ENCODE data around the gene PRKAG1.

Gene PRKAG1

DNA sequence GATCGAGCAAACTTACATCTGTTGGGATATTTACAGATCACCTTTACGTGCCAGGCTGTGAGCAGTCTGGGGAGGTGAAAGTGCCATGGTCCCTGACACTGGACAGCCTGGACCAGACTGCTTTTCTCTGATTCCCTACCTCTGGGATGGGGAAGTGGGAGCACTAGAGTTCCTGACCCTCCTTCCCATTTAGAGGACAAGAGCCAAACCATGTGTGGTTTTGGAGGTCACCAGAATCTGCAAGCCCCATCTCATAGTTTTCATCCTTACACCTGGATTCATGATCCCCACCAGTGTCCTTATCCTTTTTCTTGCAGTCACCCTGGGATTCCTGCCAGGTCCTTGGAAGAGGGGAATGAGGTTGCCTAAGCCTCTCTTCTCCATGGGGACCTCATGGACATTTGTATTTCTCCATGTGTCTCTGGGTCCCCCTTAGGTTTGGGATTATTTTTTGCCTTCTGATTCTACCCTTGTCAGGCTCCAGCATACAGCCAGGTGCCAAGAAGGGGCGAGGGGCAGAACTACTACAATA lies 45.6 kb downstream of the PRKAG1 start:
- Histone ChIP-seq H3K9me3 (ENCODE audit: insufficient read depth, low read length) (no peaks in the 10 kb centered on the region; the same call in 1 of the 2 replicates), H3K4me3 (ENCODE audit: insufficient read length, low read depth) (no peak overlapping the region), H3K36me3 (ENCODE audit: insufficient read depth, insufficient read length, low read length) (peaks cover 2% of the 10 kb centered on the region), H3K27me3 (ENCODE audit: insufficient read depth, insufficient read length) (peaks cover 57% of the 10 kb centered on the region), H3K4me1 (ENCODE audit: insufficient read depth, insufficient read length) (peaks cover 20% of the 10 kb centered on the region), H3K9ac (ENCODE audit: insufficient read length, low read depth) (peak overlapping the region; percentile 7)
- no peak for DNase-seq (ENCODE audit: low read depth, low spot score)
- TF ChIP-seq SUZ12 (IDR thresholded peaks at IDR 0.05; ENCODE audit: extremely low read depth, insufficient read depth, insufficient read length) (no peak), ZNF274 (IDR thresholded peaks at IDR 0.05; ENCODE audit: low read depth, low read length) (no peak), YY1 (IDR thresholded peaks at IDR 0.05; ENCODE audit: insufficient read depth, insufficient read length) (no peak)

DNA sequence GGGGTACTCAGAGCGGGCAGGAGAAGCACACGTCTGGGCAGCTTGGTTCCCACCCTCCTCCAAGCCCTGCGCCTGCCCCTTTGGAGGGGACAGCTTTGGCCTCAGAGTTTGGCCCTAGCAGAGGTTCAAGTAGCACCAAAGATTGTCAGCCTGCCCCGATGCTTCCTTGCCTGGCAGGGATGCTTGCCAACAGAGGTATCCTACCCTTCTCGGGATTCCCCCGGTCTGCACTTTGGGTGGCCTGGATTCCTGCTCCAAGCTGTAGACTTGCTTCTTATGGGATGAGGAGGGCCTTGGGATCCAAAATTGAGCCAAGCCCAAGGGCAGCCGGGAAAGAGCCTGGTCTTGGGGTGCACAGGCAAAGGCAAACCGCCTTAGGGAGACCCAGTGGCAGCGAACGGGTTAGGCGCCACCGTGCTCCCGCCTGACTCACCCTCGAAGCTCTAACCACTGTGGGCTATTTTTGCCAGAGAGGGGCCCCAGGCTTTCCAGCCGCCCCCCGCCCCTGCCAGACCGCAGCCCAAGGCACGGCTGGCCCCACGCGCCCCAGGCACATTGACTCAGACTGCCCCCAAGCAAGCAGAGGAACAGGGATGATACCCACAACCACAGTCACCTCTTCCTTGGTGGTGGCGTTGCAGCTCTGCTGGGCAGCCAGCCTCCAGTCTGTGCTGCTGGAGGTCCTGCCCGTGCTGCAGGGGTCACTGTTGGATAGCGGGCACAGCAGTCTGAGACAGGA lies 46.2 kb downstream of the PRKAG1 start:
- TF ChIP-seq SUZ12 (IDR thresholded peaks at IDR 0.05; ENCODE audit: extremely low read depth, insufficient read depth, insufficient read length) (no peak), ZNF274 (IDR thresholded peaks at IDR 0.05; ENCODE audit: low read depth, low read length) (no peak), YY1 (IDR thresholded peaks at IDR 0.05; ENCODE audit: insufficient read depth, insufficient read length) (no peak)
- Histone ChIP-seq H3K9ac (ENCODE audit: insufficient read length, low read depth) (peak overlapping the region; percentile 33), H3K36me3 (ENCODE audit: insufficient read depth, insufficient read length, low read length) (peaks cover 5% of the 10 kb centered on the region), H3K9me3 (ENCODE audit: insufficient read depth, low read length) (no peaks in the 10 kb centered on the region), H3K4me3 (ENCODE audit: insufficient read length, low read depth) (no peak overlapping the region), H3K27me3 (ENCODE audit: insufficient read depth, insufficient read length) (peaks cover 50% of the 10 kb centered on the region), H3K4me1 (ENCODE audit: insufficient read depth, insufficient read length) (peaks cover 22% of the 10 kb centered on the region)
- DNase-seq (ENCODE audit: low read depth, low spot score), result no peak

DNA sequence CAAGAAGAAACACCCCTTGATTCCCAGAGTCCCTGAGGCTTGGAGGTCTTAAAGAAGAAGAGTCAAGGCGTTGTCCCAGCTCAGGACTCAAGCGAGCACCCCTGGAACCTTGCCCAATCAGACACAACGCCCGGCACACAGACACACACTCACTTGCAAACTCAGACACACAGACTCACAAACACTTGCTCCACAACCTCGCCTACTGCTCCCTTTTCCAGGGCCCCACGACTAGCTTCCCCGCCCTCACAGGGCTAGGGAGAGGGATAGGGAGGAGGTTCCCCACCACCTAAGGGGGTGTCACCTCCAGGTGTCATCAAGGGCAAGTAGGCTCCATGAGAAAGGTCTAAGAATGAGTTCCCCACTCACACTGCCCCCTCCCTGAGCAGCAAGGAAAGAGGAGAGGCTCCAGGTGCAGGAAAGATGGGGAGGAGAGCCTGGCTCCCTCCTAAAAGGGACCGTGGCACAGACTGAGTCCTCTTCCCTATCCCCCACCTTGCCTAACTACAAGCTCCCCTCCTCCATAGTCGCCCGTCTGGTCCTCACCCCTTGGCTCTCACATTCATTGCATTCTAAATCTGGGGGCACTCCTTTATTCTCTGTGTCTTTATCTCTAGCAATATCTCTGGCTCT lies 47.8 kb downstream of the PRKAG1 start:
- peaks cover 31% of the 10 kb centered on the region for H3K4me1 ChIP-seq (ENCODE audit: insufficient read depth, insufficient read length)
- H3K9me3 ChIP-seq (ENCODE audit: insufficient read depth, low read length), result no peaks in the 10 kb centered on the region
- no peak for DNase-seq (ENCODE audit: low read depth, low spot score)
- peak overlapping the region; percentile 72 for H3K4me3 ChIP-seq (ENCODE audit: insufficient read length, low read depth)
- TF ChIP-seq SUZ12 (IDR thresholded peaks at IDR 0.05; ENCODE audit: extremely low read depth, insufficient read depth, insufficient read length), result no peak
- no peak for TF ChIP-seq ZNF274 (IDR thresholded peaks at IDR 0.05; ENCODE audit: low read depth, low read length)
- TF ChIP-seq YY1 (IDR thresholded peaks at IDR 0.05; ENCODE audit: insufficient read depth, insufficient read length), result no peak
- peaks cover 42% of the 10 kb centered on the region for H3K27me3 ChIP-seq (ENCODE audit: insufficient read depth, insufficient read length)
- peaks cover 14% of the 10 kb centered on the region for H3K36me3 ChIP-seq (ENCODE audit: insufficient read depth, insufficient read length, low read length)
- peak overlapping the region; percentile 95 for H3K9ac ChIP-seq (ENCODE audit: insufficient read length, low read depth)

DNA sequence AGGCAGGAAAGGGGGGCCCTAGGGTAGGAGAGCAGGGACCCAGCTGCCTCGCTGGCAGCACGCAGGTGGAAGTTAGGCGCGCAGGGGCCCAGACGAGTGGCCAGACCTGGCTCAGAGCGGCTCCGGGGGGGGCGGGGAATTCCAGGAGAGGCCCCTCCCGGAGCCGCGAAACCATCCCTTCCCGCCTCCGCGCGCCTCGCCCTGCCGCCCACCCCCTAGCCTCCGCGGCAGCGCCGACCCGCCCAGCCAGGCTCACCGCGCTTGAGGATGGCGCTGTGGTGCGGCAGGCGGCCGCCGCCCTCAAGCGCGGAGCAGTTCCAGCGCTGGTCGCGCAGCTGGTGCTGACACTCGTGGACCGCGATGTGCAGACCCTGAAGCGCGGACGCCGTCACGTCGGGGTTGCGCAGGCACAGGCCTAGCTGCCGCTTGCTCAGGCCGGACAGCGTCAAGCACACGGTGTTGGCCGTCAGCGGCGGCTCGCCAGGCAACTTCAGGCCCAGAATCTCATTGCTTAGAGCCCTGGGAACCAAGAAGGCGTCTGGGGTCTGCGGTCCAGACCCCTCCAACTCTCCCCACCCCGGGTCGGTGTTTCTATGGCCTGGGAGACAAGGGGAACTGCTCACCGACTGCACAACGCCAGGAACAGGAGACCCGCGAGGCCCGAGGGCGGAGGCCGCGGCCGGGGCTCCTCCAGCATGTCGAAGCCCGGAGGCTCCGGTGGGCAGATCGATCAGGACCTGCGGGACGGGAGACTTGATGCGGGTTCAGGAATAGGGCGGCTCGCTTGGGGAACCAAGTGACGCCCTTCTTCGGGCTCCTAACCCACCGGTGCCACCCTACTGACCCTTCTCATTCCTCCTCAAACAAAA lies 48.5 kb downstream of the PRKAG1 start:
- Histone ChIP-seq H3K4me3 (ENCODE audit: insufficient read length, low read depth) (peak overlapping the region; percentile 72), H3K4me1 (ENCODE audit: insufficient read depth, insufficient read length) (peaks cover 34% of the 10 kb centered on the region), H3K27me3 (ENCODE audit: insufficient read depth, insufficient read length) (peaks cover 39% of the 10 kb centered on the region), H3K9me3 (ENCODE audit: insufficient read depth, low read length) (no peaks in the 10 kb centered on the region), H3K36me3 (ENCODE audit: insufficient read depth, insufficient read length, low read length) (peaks cover 16% of the 10 kb centered on the region), H3K9ac (ENCODE audit: insufficient read length, low read depth) (peak overlapping the region; percentile 95)
- no peak for DNase-seq (ENCODE audit: low read depth, low spot score)
- TF ChIP-seq SUZ12 (IDR thresholded peaks at IDR 0.05; ENCODE audit: extremely low read depth, insufficient read depth, insufficient read length), result no peak
- no peak for TF ChIP-seq YY1 (IDR thresholded peaks at IDR 0.05; ENCODE audit: insufficient read depth, insufficient read length)
- TF ChIP-seq ZNF274 (IDR thresholded peaks at IDR 0.05; ENCODE audit: low read depth, low read length), result no peak

DNA sequence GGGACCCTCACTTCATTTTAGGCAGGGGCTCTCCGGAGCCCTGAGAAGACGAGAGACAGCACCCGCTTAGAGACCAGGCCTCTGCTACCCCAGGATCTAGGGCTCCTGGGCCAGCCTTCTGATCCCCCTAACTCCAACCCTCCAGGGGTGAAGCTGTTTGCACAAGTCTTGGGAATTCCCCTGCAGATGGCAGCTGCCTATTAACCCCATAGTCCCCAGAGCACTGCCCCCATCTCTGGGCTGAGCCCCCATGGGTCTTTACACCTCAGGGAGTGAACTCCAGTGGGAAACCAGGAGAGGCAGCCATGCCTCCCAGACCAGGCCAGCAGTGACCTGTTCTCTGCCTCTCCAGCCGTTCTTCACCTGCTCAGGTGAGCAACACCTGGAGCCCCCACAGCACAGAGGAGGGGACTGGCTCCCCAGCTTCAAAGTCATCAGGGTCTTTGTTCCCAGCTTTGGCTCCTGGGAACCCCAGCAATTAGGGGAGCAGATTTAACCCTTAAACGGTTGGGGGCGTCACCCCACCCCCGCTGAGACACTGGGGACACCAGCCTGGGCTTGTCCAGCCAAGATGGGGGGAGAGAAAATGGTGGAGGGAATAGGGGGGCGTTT lies 49.3 kb downstream of the PRKAG1 start:
- peak overlapping the region; percentile 95 for H3K9ac ChIP-seq (ENCODE audit: insufficient read length, low read depth)
- DNase-seq (ENCODE audit: low read depth, low spot score), result no peak
- no peaks in the 10 kb centered on the region for H3K9me3 ChIP-seq (ENCODE audit: insufficient read depth, low read length)
- H3K27me3 ChIP-seq (ENCODE audit: insufficient read depth, insufficient read length), result peaks cover 39% of the 10 kb centered on the region
- H3K4me3 ChIP-seq (ENCODE audit: insufficient read length, low read depth), result peak overlapping the region; percentile 72
- H3K4me1 ChIP-seq (ENCODE audit: insufficient read depth, insufficient read length), result peaks cover 37% of the 10 kb centered on the region
- no peak for TF ChIP-seq SUZ12 (IDR thresholded peaks at IDR 0.05; ENCODE audit: extremely low read depth, insufficient read depth, insufficient read length)
- peaks cover 20% of the 10 kb centered on the region for H3K36me3 ChIP-seq (ENCODE audit: insufficient read depth, insufficient read length, low read length)

DNA sequence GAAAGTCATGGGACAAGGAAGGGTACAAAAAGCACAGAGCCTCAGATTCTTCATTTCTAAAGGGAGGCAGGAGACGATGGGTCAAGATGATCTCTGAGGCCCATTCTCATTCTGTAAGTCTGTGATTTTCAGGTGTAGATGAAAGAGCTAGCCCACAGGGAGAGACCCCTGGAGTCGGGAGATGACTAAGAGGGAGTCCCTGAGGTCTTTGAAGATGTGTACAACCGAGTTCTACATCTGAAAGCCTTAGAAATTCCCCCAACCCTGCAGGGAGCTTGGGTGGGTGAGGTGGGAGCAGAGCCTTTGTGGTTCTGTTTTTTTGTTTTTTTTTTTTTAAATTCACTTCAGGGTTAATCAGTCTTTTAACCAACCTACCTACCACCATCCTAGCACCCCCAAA lies 50.1 kb downstream of the PRKAG1 start:
- Histone ChIP-seq H3K9ac (ENCODE audit: insufficient read length, low read depth) (no peak overlapping the region), H3K9me3 (ENCODE audit: insufficient read depth, low read length) (no peaks in the 10 kb centered on the region), H3K27me3 (ENCODE audit: insufficient read depth, insufficient read length) (peaks cover 36% of the 10 kb centered on the region), H3K4me3 (ENCODE audit: insufficient read length, low read depth) (no peak overlapping the region), H3K4me1 (ENCODE audit: insufficient read depth, insufficient read length) (peaks cover 37% of the 10 kb centered on the region), H3K36me3 (ENCODE audit: insufficient read depth, insufficient read length, low read length) (peaks cover 21% of the 10 kb centered on the region)
- no peak for DNase-seq (ENCODE audit: low read depth, low spot score)
- TF ChIP-seq YY1 (IDR thresholded peaks at IDR 0.05; ENCODE audit: insufficient read depth, insufficient read length), result no peak
- TF ChIP-seq ZNF274 (IDR thresholded peaks at IDR 0.05; ENCODE audit: low read depth, low read length), result no peak
- TF ChIP-seq SUZ12 (IDR thresholded peaks at IDR 0.05; ENCODE audit: extremely low read depth, insufficient read depth, insufficient read length), result no peak
